Endodermal cell (in vitro differentiated cells): ENCODE results near the gene GALNT2. TPM values are rescaled to one million over a fixed set of nuclear protein-coding genes. Genes with fewer than 3 reads are reported as not detected.

ENCODE experiments used
- DNase-seq: peaks from one replicate; pipeline ENCODE4 v3.0.0-alpha.2; 2017
- H3K27ac ChIP-seq: 2 replicates; pipeline ENCODE4 v1.5.1; 2013; ENCODE audit warnings: mild to moderate bottlenecking, low read depth, low read length, moderate library complexity
- H3K27me3 ChIP-seq: 2 replicates; pipeline ENCODE4 v1.6.1; 2013; ENCODE audit warnings: mild to moderate bottlenecking, low read length, moderate library complexity; ENCODE audit not compliant: insufficient read depth, control insufficient read depth, poor library complexity, severe bottlenecking
- H3K36me3 ChIP-seq: 2 replicates; pipeline ENCODE4 v1.7.0; 2013; ENCODE audit warnings: mild to moderate bottlenecking, low read length, moderate library complexity; ENCODE audit not compliant: control insufficient read depth, insufficient read depth
- H3K4me1 ChIP-seq: one replicate; pipeline ENCODE4 v1.7.0; 2013; ENCODE audit warnings: low read length; ENCODE audit not compliant: control insufficient read depth, insufficient read depth
- H3K4me3 ChIP-seq: 2 replicates; pipeline ENCODE4 v1.5.1; 2013; ENCODE audit warnings: mild to moderate bottlenecking, low read length, moderate library complexity
- H3K9ac ChIP-seq: 2 replicates; pipeline ENCODE4 v1.6.1; 2013; ENCODE audit warnings: mild to moderate bottlenecking, low read length, moderate library complexity; ENCODE audit not compliant: poor library complexity, severe bottlenecking; ENCODE audit errors: extremely low read depth
- H3K9me3 ChIP-seq: 2 replicates; pipeline ENCODE4 v1.6.1; 2013; ENCODE audit warnings: mild to moderate bottlenecking, low read length, moderate library complexity; ENCODE audit not compliant: control insufficient read depth
- H3K27ac Mint-ChIP-seq: 2 replicates; pipeline ENCODE4 v1.8.0; 2020; ENCODE audit warnings: mixed read lengths
- H3K27me3 Mint-ChIP-seq: 2 replicates; pipeline ENCODE4 v1.8.0; 2021; ENCODE audit warnings: mild to moderate bottlenecking, mixed read lengths; ENCODE audit not compliant: insufficient read depth
- H3K36me3 Mint-ChIP-seq: 2 replicates; pipeline ENCODE4 v1.8.0; 2020; ENCODE audit warnings: low read depth, mixed read lengths
- H3K4me1 Mint-ChIP-seq: 2 replicates; pipeline ENCODE4 v1.8.0; 2020; ENCODE audit warnings: mixed read lengths
- H3K4me3 Mint-ChIP-seq: 2 replicates; pipeline ENCODE4 v1.8.0; 2020; ENCODE audit warnings: mild to moderate bottlenecking, moderate library complexity, mixed read lengths
- H3K9me3 Mint-ChIP-seq: 2 replicates; pipeline ENCODE4 v1.8.0; 2020; ENCODE audit warnings: mild to moderate bottlenecking, mixed read lengths
- CTCF ChIP-seq: fragments of 200-600 bp; sonication (generic); conservative IDR thresholded peaks from 2 replicates; pipeline ENCODE4 v1.5.0; 2021; ENCODE audit warnings: antibody characterized with exemption, mild to moderate bottlenecking
- WGBS, 2 experiments: methylation state at CpG; one replicate each; pipeline versions ENCODE4 v1.1.5 to v1.1.7; 2013; ENCODE audit warnings: missing lambda C conversion rate in 2 of 2, mixed read lengths in 1 of 2; ENCODE audit not compliant: insufficient coverage in 1 of 2, insufficient read length in 1 of 2; 5-methylcytosine and 5-hydroxymethylcytosine counted together
- total RNA-seq, 2 donors: library from RNA; stranded (reverse); fragmentation: NEBNext Ultra II Directional in 1 of 2; extraction: Animal tissue kit (Norgen Biotek cat#: 25700) in 1 of 2; gene quantifications; 2 replicates in 1 of 2; 3 replicates in 1 of 2; pipeline ENCODE4 v1.2.1, GENCODE V29; 2021

The GALNT2 gene
- total RNA-seq, 2 donors from 2014 or later, result 41.6 to 63.5 TPM

GRCh38 chr1:230071316-230071715 lies 4.3 kb downstream of the GALNT2 start:
- Histone ChIP-seq H3K4me3 (no peak overlapping the region), H3K4me1 (no peaks in the 10 kb centered on the region), H3K9me3 (no peaks in the 10 kb centered on the region), H3K27ac (no peak overlapping the region), H3K36me3 (no peaks in the 10 kb centered on the region), H3K9ac (no peak overlapping the region), H3K27me3 (peaks cover 8% of the 10 kb centered on the region)
- Mint-ChIP-seq H3K4me3 (no peak overlapping the region), H3K27ac (no peak overlapping the region), H3K27me3 (peaks cover 13% of the 10 kb centered on the region), H3K9me3 (no peaks in the 10 kb centered on the region), H3K36me3 (no peaks in the 10 kb centered on the region), H3K4me1 (peaks cover 16% of the 10 kb centered on the region)
- peak; percentile 42 for DNase-seq
- WGBS, 2 experiments, result 92 to 93% methylated on average over 4 to 7 of the region's 7 CpGs
- TF ChIP-seq CTCF, result no peak

DNA sequence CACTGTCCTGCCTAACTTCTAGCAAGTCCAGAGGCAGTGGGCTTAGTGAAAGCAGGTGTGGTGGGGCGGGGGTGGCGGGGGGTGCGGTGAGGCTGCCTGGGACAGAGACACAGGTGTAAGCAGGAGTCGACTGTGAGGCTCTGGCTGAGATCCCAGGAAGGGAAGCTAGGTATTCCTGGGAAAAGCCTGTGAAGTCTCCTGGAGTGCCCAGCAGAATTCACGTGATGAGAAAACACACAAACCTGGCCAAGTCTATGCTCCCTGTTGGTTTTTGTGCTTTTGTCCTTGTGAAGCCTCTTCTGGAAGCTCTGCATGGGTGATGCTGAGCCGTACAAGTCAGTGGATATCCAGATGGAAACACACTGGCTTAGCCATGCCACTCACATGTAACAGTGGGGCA lies 5.3 kb downstream of the GALNT2 start:
- peak; percentile 35 for DNase-seq
- Mint-ChIP-seq H3K9me3 (no peaks in the 10 kb centered on the region), H3K4me3 (no peak overlapping the region), H3K36me3 (no peaks in the 10 kb centered on the region), H3K27ac (no peak overlapping the region), H3K27me3 (peaks cover 13% of the 10 kb centered on the region), H3K4me1 (peaks cover 14% of the 10 kb centered on the region)
- TF ChIP-seq CTCF, result no peak
- no peak overlapping the region for H3K4me3 ChIP-seq
- H3K9me3 ChIP-seq, result no peaks in the 10 kb centered on the region
- no peak overlapping the region for H3K9ac ChIP-seq
- no peaks in the 10 kb centered on the region for H3K36me3 ChIP-seq
- H3K27me3 ChIP-seq, result peaks cover 8% of the 10 kb centered on the region
- 43 to 77% methylated on average over 2 to 6 of the region's 6 CpGs for WGBS, 2 experiments
- no peaks in the 10 kb centered on the region for H3K4me1 ChIP-seq
- no peak overlapping the region for H3K27ac ChIP-seq

DNA sequence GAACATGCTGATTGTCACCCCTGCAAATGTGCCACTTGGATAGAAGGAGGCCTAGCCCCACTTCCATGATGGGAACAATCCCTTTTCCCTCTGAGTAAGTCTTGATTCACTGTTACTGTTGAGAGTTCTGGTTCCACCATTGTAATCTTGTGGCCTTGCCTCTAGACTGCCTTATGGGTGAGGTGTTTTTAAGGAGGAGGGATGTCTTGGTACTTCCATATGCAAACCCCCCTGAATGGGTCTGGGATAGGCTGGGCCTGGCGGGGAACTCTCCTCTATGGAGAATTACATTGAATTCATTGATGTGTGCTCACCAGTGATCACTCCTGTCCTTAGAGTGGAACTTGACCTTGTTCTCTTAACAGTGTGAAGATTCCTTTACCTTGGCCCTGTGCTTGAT lies 5.8 kb downstream of the GALNT2 start:
- Mint-ChIP-seq H3K36me3 (no peaks in the 10 kb centered on the region), H3K4me1 (peaks cover 14% of the 10 kb centered on the region), H3K9me3 (no peaks in the 10 kb centered on the region), H3K27me3 (peaks cover 13% of the 10 kb centered on the region), H3K4me3 (no peak overlapping the region), H3K27ac (no peak overlapping the region)
- Histone ChIP-seq H3K4me1 (no peaks in the 10 kb centered on the region), H3K27me3 (peaks cover 8% of the 10 kb centered on the region), H3K9ac (no peak overlapping the region), H3K36me3 (no peaks in the 10 kb centered on the region), H3K4me3 (no peak overlapping the region), H3K27ac (no peak overlapping the region), H3K9me3 (no peaks in the 10 kb centered on the region)
- DNase-seq, result no peak
- 100% methylated on average over 1 of the region's 1 CpG for WGBS, 2 experiments
- TF ChIP-seq CTCF, result no peak
